Fibroblast of villous mesenchyme (primary cell): Measurements from ENCODE around the gene PNPO. TPM values are rescaled to one million over a fixed set of nuclear protein-coding genes. Genes with fewer than 3 reads are reported as not detected.

Experiments
- DNase-seq: peaks from one replicate; pipeline ENCODE4 v3.0.0-alpha.2; 2010; ENCODE audit warnings: low read depth
- H3K4me3 ChIP-seq: 2 replicates; pipeline ENCODE4 v1.5.1; 2011; ENCODE audit warnings: low read depth, mild to moderate bottlenecking, low read length
- CTCF ChIP-seq: IDR thresholded peaks from 2 replicates; pipeline ENCODE4 v1.5.1; 2012; ENCODE audit warnings: low read depth, mild to moderate bottlenecking, low read length; ENCODE audit not compliant: insufficient read depth
- total RNA-seq: library from RNA; depleted of rRNA; stranded (reverse); fragments of >200 nt; gene quantifications from 2 replicates; pipeline ENCODE4 v1.2.3, GENCODE V29; 2012

The PNPO gene
- total RNA-seq, 1 donor: 49.2 TPM

DNA sequence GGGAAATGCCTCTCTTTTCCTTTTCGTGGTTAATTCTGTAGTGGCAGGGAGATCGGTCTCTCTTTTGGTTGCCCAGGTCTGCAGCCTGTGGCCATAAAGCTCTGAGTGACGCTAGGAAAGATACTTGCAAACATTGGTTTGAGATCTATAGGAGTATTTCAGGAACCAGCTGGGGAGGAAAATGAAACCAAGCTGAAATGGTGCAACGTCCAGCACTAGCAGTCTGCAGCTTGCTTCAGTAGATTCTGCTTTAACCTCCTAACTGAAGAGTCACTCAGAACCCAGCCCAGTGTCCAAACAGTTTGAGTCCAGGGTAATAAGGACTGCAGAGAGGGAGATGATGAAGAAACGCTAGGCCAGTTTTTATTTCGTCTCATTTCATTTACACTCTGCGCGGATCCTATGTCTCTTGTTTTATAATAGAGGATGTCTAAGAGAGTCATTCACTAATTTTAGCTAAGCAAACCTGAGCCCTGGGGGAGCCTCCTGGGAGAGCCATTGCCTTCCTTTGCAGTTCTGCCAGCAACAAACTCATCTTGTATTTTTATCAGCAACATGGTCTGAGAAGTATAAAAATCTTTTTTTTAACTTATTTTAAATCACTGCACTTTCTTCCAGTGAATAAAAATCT, 33.3 kb upstream of the PNPO start:
- H3K4me3 ChIP-seq: peak overlapping the region; percentile 4
- DNase-seq: peak; percentile 45
- no peak for TF ChIP-seq CTCF

DNA sequence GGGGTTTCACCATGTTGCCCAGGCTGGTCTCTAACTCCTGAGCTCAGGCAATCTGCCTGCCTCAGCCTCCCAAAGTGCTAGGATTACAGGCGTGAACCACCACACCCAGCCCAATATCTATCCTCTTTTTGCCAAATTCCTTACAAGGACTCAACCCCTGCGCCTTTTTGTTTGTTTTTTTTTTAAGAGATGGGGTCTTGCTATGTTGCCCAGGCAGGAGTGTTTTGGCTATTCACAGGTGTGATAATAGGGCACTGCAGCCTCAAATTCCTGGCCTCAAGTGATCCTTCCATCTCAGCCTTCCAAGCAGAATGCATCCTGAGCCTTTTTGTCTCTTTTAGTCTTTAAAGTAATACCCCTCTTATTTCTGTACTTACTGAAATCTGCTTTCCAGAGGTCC, 28.3 kb upstream of the PNPO start:
- H3K4me3 ChIP-seq: no peak overlapping the region
- DNase-seq: no peak
- no peak for TF ChIP-seq CTCF

DNA sequence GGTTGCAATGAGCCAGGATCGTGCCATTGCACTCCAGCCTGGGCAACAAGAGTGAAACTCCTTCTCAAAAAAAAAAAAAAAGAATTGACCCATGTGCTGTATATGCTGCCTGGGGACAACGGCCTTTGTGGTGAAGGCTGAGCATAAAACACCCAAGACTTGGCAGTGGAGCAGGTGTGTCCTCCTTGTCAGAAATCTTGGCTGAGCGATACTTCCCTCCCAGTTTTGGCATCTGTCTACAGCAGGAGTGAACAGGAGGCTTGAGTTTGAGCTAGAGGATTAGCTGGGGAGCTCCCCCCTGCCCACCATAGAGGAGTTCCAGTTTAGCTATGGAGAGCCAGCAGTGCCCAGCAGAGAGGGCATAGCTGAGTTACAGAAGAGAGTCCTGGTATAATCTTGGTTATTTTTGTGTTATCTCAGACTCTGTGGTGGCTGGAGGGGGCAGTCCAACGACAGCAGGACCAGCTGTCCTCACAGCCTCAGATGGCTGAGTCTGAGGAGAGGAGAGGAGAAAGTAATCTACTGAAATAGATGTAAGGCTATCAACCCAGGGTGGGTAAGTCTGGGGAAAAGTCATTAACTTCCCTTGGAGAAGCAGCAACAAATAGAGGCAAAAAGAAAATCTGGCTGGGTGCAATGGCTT, 26.9 kb upstream of the PNPO start:
- no peak for TF ChIP-seq CTCF
- DNase-seq: no peak
- H3K4me3 ChIP-seq: no peak overlapping the region

- no peak for TF ChIP-seq CTCF
- no peak overlapping the region for H3K4me3 ChIP-seq
- DNase-seq: no peak
Measured at GRCh38 chr17:47915776-47916398, 25.5 kb upstream of the PNPO start.

DNA sequence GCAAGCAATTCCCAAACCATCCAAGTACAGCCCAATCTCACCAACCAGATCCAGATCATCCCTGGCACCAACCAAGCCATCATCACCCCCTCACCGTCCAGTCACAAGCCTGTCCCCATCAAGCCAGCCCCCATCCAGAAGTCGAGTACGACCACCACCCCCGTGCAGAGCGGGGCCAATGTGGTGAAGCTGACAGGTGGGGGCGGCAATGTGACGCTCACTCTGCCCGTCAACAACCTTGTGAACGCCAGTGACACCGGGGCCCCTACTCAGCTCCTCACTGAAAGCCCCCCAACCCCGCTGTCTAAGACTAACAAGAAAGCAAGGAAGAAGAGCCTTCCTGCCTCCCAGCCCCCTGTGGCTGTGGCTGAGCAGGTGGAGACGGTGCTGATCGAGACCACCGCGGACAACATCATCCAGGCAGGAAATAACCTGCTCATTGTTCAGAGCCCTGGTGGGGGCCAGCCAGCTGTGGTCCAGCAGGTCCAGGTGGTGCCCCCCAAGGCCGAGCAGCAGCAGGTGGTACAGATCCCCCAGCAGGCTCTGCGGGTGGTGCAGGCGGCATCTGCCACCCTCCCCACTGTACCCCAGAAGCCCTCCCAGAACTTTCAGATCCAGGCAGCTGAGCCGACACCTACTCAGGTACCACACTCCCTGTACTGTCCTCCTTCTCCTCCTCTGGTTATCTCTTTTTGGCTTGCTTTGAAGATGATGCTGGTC, 24.7 kb upstream of the PNPO start:
- TF ChIP-seq CTCF: no peak
- no peak overlapping the region for H3K4me3 ChIP-seq
- DNase-seq: no peak

DNA sequence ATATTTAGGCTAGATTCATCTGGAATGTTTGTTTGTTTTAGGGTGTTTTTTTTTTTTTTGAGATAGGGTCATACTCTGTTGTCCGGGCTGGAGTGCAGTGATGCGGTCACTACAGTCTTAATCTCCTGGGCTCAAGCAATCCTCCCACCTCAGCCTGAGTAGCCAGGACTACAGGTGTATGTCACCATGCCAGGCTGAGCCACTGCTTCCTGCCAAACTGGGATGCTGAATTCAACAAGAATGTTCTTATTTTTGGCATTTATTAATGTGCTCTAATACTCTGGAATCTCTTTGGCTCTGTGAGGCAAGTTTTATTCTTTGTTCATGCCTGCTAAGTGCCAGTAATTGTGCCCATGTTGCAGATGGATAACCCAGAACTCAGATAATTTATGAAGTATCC, 23.8 kb upstream of the PNPO start:
- no peak for TF ChIP-seq CTCF
- DNase-seq: no peak
- H3K4me3 ChIP-seq: no peak overlapping the region
